ENCODE results near the gene LANCL1. TPM values are rescaled to one million over a fixed set of nuclear protein-coding genes. Genes with fewer than 3 reads are reported as not detected.

The LANCL1 gene
- total RNA-seq, 1 experiment from 2014 or later = 49.9 TPM

GRCh38 chr2:210388148-210388547 is 88.4 kb downstream of the LANCL1 start:
- H2AFZ ChIP-seq (ENCODE audit: low read length) = no peak overlapping the region
- no peaks in the 10 kb centered on the region for H3K27me3 ChIP-seq (ENCODE audit: insufficient read depth, low read length)
- TF ChIP-seq CTCF (conservative IDR thresholded peaks at IDR 0.05) = no peak
- no peaks in the 10 kb centered on the region for H3K23me2 ChIP-seq (ENCODE audit: insufficient read length, low read depth, low read length, poor library complexity, severe bottlenecking)
- H2BK20ac ChIP-seq (ENCODE audit: low read depth, low read length, poor library complexity, severe bottlenecking) = no peak overlapping the region
- no peaks in the 10 kb centered on the region for H3K9me3 Mint-ChIP-seq
- no peak overlapping the region for H4K91ac ChIP-seq (ENCODE audit: insufficient read length, low read depth, low read length)
- H3K9me3 ChIP-seq (ENCODE audit: control insufficient read depth, low read depth, low read length) = no peaks in the 10 kb centered on the region
- H3K56ac ChIP-seq (ENCODE audit: insufficient read length, low read depth, low read length) = no peak overlapping the region
- no peaks in the 10 kb centered on the region; a peak in 1 of 4 replicates for H3K4me1 Mint-ChIP-seq
- no peak overlapping the region for H3K4me3 Mint-ChIP-seq
- no peaks in the 10 kb centered on the region for H3K4me1 ChIP-seq (ENCODE audit: insufficient read depth, low read length)
- H3K27ac ChIP-seq (ENCODE audit: insufficient read length, low read depth, low read length) = no peak overlapping the region
- no peaks in the 10 kb centered on the region for H3K27me3 Mint-ChIP-seq (ENCODE audit: low read depth)
- H2AK5ac ChIP-seq (ENCODE audit: insufficient read length, low read length) = no peak overlapping the region
- no peak overlapping the region for H4K8ac ChIP-seq (replicated peaks; ENCODE audit: insufficient read length, low read depth, low read length)
- no peak overlapping the region for H2BK5ac ChIP-seq (ENCODE audit: insufficient read length, low read length)
- H3K79me2 ChIP-seq (ENCODE audit: insufficient read depth, low read length) = no peaks in the 10 kb centered on the region
- no peak overlapping the region for H3K9ac ChIP-seq (ENCODE audit: extremely low read depth, insufficient read length, low read length)
- H2BK15ac ChIP-seq (ENCODE audit: low read depth, low read length) = no peak overlapping the region
- no peak overlapping the region for H3K4ac ChIP-seq (ENCODE audit: low read depth, low read length)
- no peak overlapping the region for H3K27ac Mint-ChIP-seq
- no peak overlapping the region for H3K4me2 ChIP-seq (ENCODE audit: insufficient read depth, insufficient read length, low read length)
- H3K23ac ChIP-seq (ENCODE audit: insufficient read length, low read depth, low read length) = no peak overlapping the region
- no peaks in the 10 kb centered on the region for H3K36me3 Mint-ChIP-seq (ENCODE audit: insufficient read depth in 1 of 3, low read depth in 3 of 3)
- H2BK12ac ChIP-seq (ENCODE audit: insufficient read length, low read depth, low read length) = no peak overlapping the region
- no peak overlapping the region for H3T11ph ChIP-seq (ENCODE audit: low read length)
- H3K14ac ChIP-seq (ENCODE audit: insufficient read depth, low read length) = no peak overlapping the region
- no peak overlapping the region for H2BK120ac ChIP-seq (ENCODE audit: low read depth, low read length, poor library complexity, severe bottlenecking)
- DNase-seq = no peak
- no peaks in the 10 kb centered on the region for H3K79me1 ChIP-seq (ENCODE audit: insufficient read depth, low read depth, low read length, poor library complexity, severe bottlenecking)
- no peaks in the 10 kb centered on the region for H4K20me1 ChIP-seq (ENCODE audit: control insufficient read depth, insufficient read depth, insufficient read length)
- H4K5ac ChIP-seq (ENCODE audit: insufficient read length, low read depth, low read length) = no peak overlapping the region
- no peak overlapping the region for H3K18ac ChIP-seq (ENCODE audit: insufficient read length, low read depth, low read length)

Data from H9 (cell line).